Erythroblast (primary cell): Measurements from ENCODE around the gene ARIH1.

Experiments used
- GATA1 ChIP-seq: IDR thresholded peaks from 2 replicates; pipeline ENCODE4 v1.6.1; 2011; ENCODE audit warnings: low read depth, mild to moderate bottlenecking, control low read depth, low read length, moderate library complexity
- POLR2A ChIP-seq: IDR thresholded peaks from 2 replicates; pipeline ENCODE4 v1.6.1; 2011; ENCODE audit warnings: mild to moderate bottlenecking, low read length

DNA sequence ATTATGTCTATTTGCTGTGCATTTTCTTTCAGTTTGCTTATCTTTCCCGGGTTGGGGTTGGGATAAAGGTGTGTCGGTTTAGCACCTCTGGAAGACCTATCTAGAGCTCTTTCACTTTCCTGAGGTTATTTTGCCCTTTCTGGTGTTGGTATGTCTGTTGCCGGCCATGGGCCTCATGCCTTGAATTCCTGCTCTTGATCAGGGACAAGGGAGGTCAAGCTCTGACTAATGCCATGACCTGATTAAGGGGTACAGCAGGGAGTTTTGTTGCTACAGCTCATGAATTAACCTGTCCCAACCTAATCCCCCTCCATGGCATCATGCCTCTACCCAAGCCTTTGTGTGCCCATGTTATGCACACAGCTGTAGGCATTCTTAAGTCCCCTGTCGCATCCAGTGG, 109.9 kb downstream of the ARIH1 start:
- TF ChIP-seq POLR2A (no peak), GATA1 (no peak)
